Breast epithelium (tissue), 3 donors: Measurements from ENCODE around the gene MCTP2.

Experiments used
- CTCF ChIP-seq, 3 donors: fragments of 450-650 bp; IDR thresholded peaks; one replicate each; pipeline ENCODE4 v1.5.1; 2016 to 2017; ENCODE audit warnings: antibody characterized with exemption in 3 of 3, mild to moderate bottlenecking in 3 of 3, moderate library complexity in 3 of 3
- POLR2A ChIP-seq: fragments of 450-650 bp; IDR thresholded peaks from one replicate; pipeline ENCODE4 v1.6.1; 2016; ENCODE audit warnings: antibody characterized with exemption, mild to moderate bottlenecking, moderate library complexity
- POLR2AphosphoS5 ChIP-seq, 3 donors: sonication (generic); formaldehyde crosslinking; IDR thresholded peaks; one replicate each; pipeline ENCODE4 v1.6.1; 2017; ENCODE audit warnings: antibody characterized with exemption in 3 of 3

- TF ChIP-seq POLR2A (no peak), CTCF (IDR thresholded peaks at IDR 0.05) (no peak), POLR2AphosphoS5 (IDR thresholded peaks at IDR 0.05) (no peak)
These were observed 169.4 kb downstream of the MCTP2 start for GRCh38 chr15:94400526-94401298.
